HepG2 (cell line): ENCODE data around the gene MORF4L1. TPM values are rescaled to one million over a fixed set of nuclear protein-coding genes. Genes with fewer than 3 reads are reported as not detected.

Experiments
- ATAC-seq: fragments of 200-7000 bp; cut with Tn5 transposase; 3 replicates; pipeline ENCODE4 v1.9.1; 2020; ENCODE audit warnings: mild to moderate bottlenecking, moderate library complexity
- BruUV-seq: library from RNA; stranded (reverse); fragments of 400-500 nt; replicated peaks from 2 replicates; lab custom pipeline; 2021; lab: Mats Ljungman, UMichigan
- CTCF ChIA-PET: fragments of 300-600 bp; formaldehyde crosslinking; extraction: SDS; loops from one replicate; lab custom pipeline; 2021; ENCODE audit warnings: low total read pairs, inconsistent platforms, low intra/inter-chr PET ratio; lab: Yijun Ruan, JAX
- POLR2A ChIA-PET: fragments of 350-600 bp; sonication (Branson Sonifier 250); formaldehyde crosslinking; loops from one replicate; lab custom pipeline; 2020; ENCODE audit warnings: antibody characterized with exemption, inconsistent platforms; lab: Yijun Ruan, JAX
- DNase-seq: peaks from one replicate; pipeline ENCODE4 v3.0.0-alpha.2; 2015; ENCODE audit warnings: low spot score
- FAIRE-seq: peaks from 3 replicates; lab custom pipeline; 2011; peaks lifted over from hg19 to GRCh38; lab: Jason Lieb, UNC
- H2AFZ ChIP-seq: one replicate; pipeline ENCODE4 v1.6.1; 2011; ENCODE audit warnings: low read length, inconsistent platforms
- H3K27ac ChIP-seq: fragments of 300-600 bp; 3 replicates; pipeline ENCODE4 v1.8.0; 2011; ENCODE audit warnings: mixed run types, mild to moderate bottlenecking, mixed read lengths, low read length, inconsistent platforms; ENCODE audit not compliant: insufficient read depth; ENCODE audit errors: extremely low read length
- H3K27me3 ChIP-seq, 2 experiments: fragments of 200-600 bp in 1 of 2; 2 replicates in 1 of 2; 3 replicates in 1 of 2; pipeline versions ENCODE4 v1.6.0 to v1.8.0; 2011; ENCODE audit warnings: low read length in 2 of 2, mild to moderate bottlenecking in 2 of 2, moderate library complexity in 2 of 2, inconsistent platforms in 1 of 2; ENCODE audit not compliant: insufficient read depth in 2 of 2, control insufficient read depth in 1 of 2
- H3K36me3 ChIP-seq, 2 experiments: fragments of 200-600 bp in 1 of 2; replicated peaks in 1 of 2; 2 replicates in 1 of 2; 3 replicates in 1 of 2; pipeline versions ENCODE4 v1.5.1 to v1.8.0; 2011; ENCODE audit warnings: low read length in 2 of 2, inconsistent platforms in 1 of 2; ENCODE audit not compliant: insufficient read depth in 2 of 2, control insufficient read depth in 1 of 2
- H3K4me1 ChIP-seq: 2 replicates; pipeline ENCODE4 v1.5.1; 2012; ENCODE audit warnings: low read length, inconsistent platforms; ENCODE audit not compliant: insufficient read depth
- H3K4me2 ChIP-seq: 2 replicates; pipeline ENCODE4 v1.6.0; 2011; ENCODE audit warnings: low read depth, low read length, inconsistent platforms
- H3K4me3 ChIP-seq, 3 experiments: fragments of 200-600 bp in 1 of 3; sonication (generic), shearing (Covaris generic) in 1 of 3; replicated peaks in 1 of 3; 2 replicates each; pipeline ENCODE4 v1.5.1; 2011 to 2016; ENCODE audit warnings: low read length in 3 of 3, inconsistent platforms in 2 of 3, low read depth in 2 of 3, mild to moderate bottlenecking in 2 of 3, control low read depth in 1 of 3, mixed read lengths in 1 of 3; ENCODE audit not compliant: insufficient read depth in 1 of 3
- H3K79me2 ChIP-seq: one replicate; pipeline ENCODE4 v1.6.1; 2011; ENCODE audit warnings: low read length, inconsistent platforms; ENCODE audit not compliant: insufficient read depth
- H3K9ac ChIP-seq: 2 replicates; pipeline ENCODE4 v1.6.0; 2011; ENCODE audit warnings: mild to moderate bottlenecking, low read depth, low read length, inconsistent platforms; ENCODE audit not compliant: insufficient read depth
- H3K9me3 ChIP-seq: 2 replicates; pipeline ENCODE4 v1.5.1; 2012; ENCODE audit warnings: mild to moderate bottlenecking, low read length
- H4K20me1 ChIP-seq: 2 replicates; pipeline ENCODE4 v1.6.0; 2011; ENCODE audit warnings: inconsistent platforms, mild to moderate bottlenecking, low read length, moderate library complexity; ENCODE audit not compliant: insufficient read depth
- CTCF ChIP-seq: sonication (generic); formaldehyde crosslinking; IDR thresholded peaks from 2 replicates; pipeline ENCODE4 v1.5.0; 2020; ENCODE audit warnings: mild to moderate bottlenecking, missing genetic modification reagents, moderate library complexity
- DMTF1 ChIP-seq: sonication (generic); formaldehyde crosslinking; IDR thresholded peaks from 2 replicates; pipeline ENCODE4 v1.4.0; 2020; ENCODE audit warnings: mild to moderate bottlenecking, missing genetic modification reagents
- ETV6 ChIP-seq: sonication (generic); formaldehyde crosslinking; conservative IDR thresholded peaks from 2 replicates; pipeline ENCODE4 v1.4.0; 2020; ENCODE audit warnings: missing genetic modification reagents
- FOXK1 ChIP-seq: sonication (generic); formaldehyde crosslinking; IDR thresholded peaks from 2 replicates; pipeline ENCODE4 v1.4.0; 2020; ENCODE audit warnings: low read depth, missing genetic modification reagents, borderline replicate concordance
- FOXO1 ChIP-seq: sonication (generic); formaldehyde crosslinking; IDR thresholded peaks from 2 replicates; pipeline ENCODE4 v1.4.0; 2020; ENCODE audit warnings: missing genetic modification reagents
- KDM3A ChIP-seq: IDR thresholded peaks from 2 replicates; pipeline ENCODE4 v1.6.1; 2018; ENCODE audit warnings: low read depth, missing compliant biosample characterization
- NR2C2 ChIP-seq: sonication (generic); formaldehyde crosslinking; IDR thresholded peaks from 2 replicates; pipeline ENCODE4 v1.4.0; 2020; ENCODE audit warnings: missing genetic modification reagents, mild to moderate bottlenecking, moderate library complexity, borderline replicate concordance
- SNAPC2 ChIP-seq: sonication (generic); formaldehyde crosslinking; IDR thresholded peaks from 2 replicates; pipeline ENCODE4 v1.8.1; 2022; ENCODE audit warnings: mild to moderate bottlenecking, missing genetic modification reagents
- SRSF1 ChIP-seq: fragments of 200-400 bp; formaldehyde crosslinking; optimal IDR thresholded peaks from 2 replicates; pipeline ENCODE3; 2017; ENCODE audit warnings: mild to moderate bottlenecking, low read depth, low read length, moderate library complexity
- TEAD3 ChIP-seq: optimal IDR thresholded peaks from 2 replicates; pipeline ENCODE3; 2016; ENCODE audit warnings: borderline replicate concordance
- TFDP2 ChIP-seq: sonication (generic); formaldehyde crosslinking; IDR thresholded peaks from 2 replicates; pipeline ENCODE4 v1.4.0; 2020; ENCODE audit warnings: missing genetic modification reagents
- ZFYVE20 ChIP-seq: sonication (generic); formaldehyde crosslinking; IDR thresholded peaks from 2 replicates; pipeline ENCODE4 v1.8.0; 2023; ENCODE audit warnings: low read depth, mild to moderate bottlenecking, moderate library complexity, missing genetic modification reagents, borderline replicate concordance
- ZNF678 ChIP-seq: sonication (generic); formaldehyde crosslinking; IDR thresholded peaks from 2 replicates; pipeline ENCODE4 v1.4.0; 2020; ENCODE audit warnings: mild to moderate bottlenecking, missing genetic modification reagents
- WGBS: methylation state at CpG from one replicate; pipeline ENCODE4 v1.1.6; 2017; ENCODE audit warnings: low lambda C conversion rate; 5-methylcytosine and 5-hydroxymethylcytosine counted together
- in situ Hi-C: cut with HindIII; loops from 2 replicates; pipeline ENCODE4 v1.10.0; 2017; ENCODE audit warnings: low pct_unique_long_range_greater_than_20kb; ENCODE audit not compliant: extremely low pct_ligation_motif_present
- intact Hi-C: fragments of 100-400 bp; cut with micrococcal nuclease; formaldehyde crosslinking; loops from one replicate; pipeline ENCODE4 v1.10.0; 2022; ENCODE audit not compliant: unreplicated experiment
- polyA plus RNA-seq, 8 experiments: library from polyadenylated mRNA; depleted of rRNA in 3 of 8; stranded (reverse) in 7 of 8; unstranded in 1 of 8; fragments of >200 nt; fragmentation: Illumina TruSeq in 4 of 8; extraction: Trizol in 4 of 8; gene quantifications; 2 replicates each; pipeline versions ENCODE4 v1.2.1 to v1.2.3, GENCODE V29; 2011 to 2016; ENCODE audit warnings: low read depth in 4 of 8, missing spikeins in 1 of 8, mixed read lengths in 1 of 8; ENCODE audit not compliant: insufficient read depth in 1 of 8
- total RNA-seq, 5 experiments: library from RNA; depleted of rRNA; stranded (reverse); fragments of >200 nt; fragmentation: Illumina TruSeq; extraction: Trizol; gene quantifications; 2 replicates each; pipeline ENCODE4 v1.2.3, GENCODE V29; 2016; ENCODE audit warnings: low read depth in 1 of 5

MORF4L1 gene
- total and polyA plus RNA-seq, 2 of the 13 experiments (the other 11 are each of a cell fraction or from before 2014, with no cell fraction given), result 218 to 219 TPM

GRCh38 chr15:78837131-78837530 lies 35.6 kb upstream of the MORF4L1 start:
- Histone ChIP-seq H4K20me1 (no peaks in the 10 kb centered on the region), H3K27me3 (peaks cover 2 to 28% of the 10 kb centered on the region in 2 experiments; a peak in 3 of 5 replicates), H3K4me1 (peaks cover 7% of the 10 kb centered on the region; the same call in 1 of the 2 replicates), H3K4me2 (no peak overlapping the region), H3K27ac (no peak overlapping the region), H3K4me3 (no peak overlapping the region), H3K79me2 (no peaks in the 10 kb centered on the region), H3K36me3 (no peaks in the 10 kb centered on the region), H2AFZ (no peak overlapping the region), H3K9me3 (no peaks in the 10 kb centered on the region), H3K9ac (no peak overlapping the region)
- ATAC-seq (no peak), FAIRE-seq (no peak), DNase-seq (no peak)
- intact Hi-C loops, result no loop called here
- no peak for TF ChIP-seq ZFYVE20 (CRISPR knock-in tag)
- TF ChIP-seq SNAPC2, result no peak
- TF ChIP-seq FOXK1 (CRISPR knock-in tag), result no peak
- TF ChIP-seq ETV6 (CRISPR knock-in tag), result no peak
- no peak for TF ChIP-seq FOXO1 (CRISPR knock-in tag)
- no peak for TF ChIP-seq TFDP2 (CRISPR knock-in tag)
- TF ChIP-seq SRSF1, result no peak
- ChIA-PET CTCF (no interaction called here), POLR2A (no interaction called here)
- in situ Hi-C loops, result no loop called here
- WGBS, result 78% methylated on average over 2 of the region's 2 CpGs
- no TSS peak for BruUV-seq

- in situ Hi-C loops (no loop called here), intact Hi-C loops (no loop called here)
- no peak overlapping the region for H3K4me2 ChIP-seq
- no peaks in the 10 kb centered on the region for H3K9me3 ChIP-seq
- no TSS peak for BruUV-seq
- POLR2A ChIA-PET, result no interaction called here
- no peaks in the 10 kb centered on the region for H3K79me2 ChIP-seq
- no peak overlapping the region for H3K9ac ChIP-seq
- no peak overlapping the region for H2AFZ ChIP-seq
- no peaks in the 10 kb centered on the region for H4K20me1 ChIP-seq
- FAIRE-seq (no peak), DNase-seq (no peak), ATAC-seq (peak; percentile 65)
- no peaks in the 10 kb centered on the region for H3K36me3 ChIP-seq
- no peak overlapping the region for H3K4me3 ChIP-seq
- no peak overlapping the region for H3K27ac ChIP-seq
- H3K27me3 ChIP-seq, result peaks cover 2 to 27% of the 10 kb centered on the region in 2 experiments; a peak in 3 of 5 replicates
- CTCF ChIA-PET, result no interaction called here
- peaks cover 7% of the 10 kb centered on the region; the same call in 1 of the 2 replicates for H3K4me1 ChIP-seq
- 53% methylated on average over 7 of the region's 8 CpGs for WGBS
- no peak for TF ChIP-seq ZNF678
- TF ChIP-seq DMTF1 (CRISPR knock-in tag), result no peak
- TF ChIP-seq TEAD3 (CRISPR knock-in tag), result peak; percentile 18
- 0 out of 2 replicates have a peak, but pooled peaks have one; percentile 7 for TF ChIP-seq CTCF (CRISPR knock-in tag)
- no peak for TF ChIP-seq KDM3A (CRISPR knock-in tag)
- TF ChIP-seq NR2C2, result no peak
These were observed 35.1 kb upstream of the MORF4L1 start for GRCh38 chr15:78837543-78837942.
